ENCODE data around the gene STK24. TPM values are rescaled to one million over a fixed set of nuclear protein-coding genes. Genes with fewer than 3 reads are reported as not detected.
A peak's percentile ranks its signal among the peaks of the same experiment; 100 is the strongest.

STK24 gene
- total RNA-seq, 1 donor from 2014 or later, result 168 TPM

GRCh38 chr13:98462241-98462882 lies 114.5 kb downstream of the STK24 start:
- DNase-seq (ENCODE audit: low read depth), result no peak
- no peak for TF ChIP-seq CTCF (IDR thresholded peaks at IDR 0.05; ENCODE audit: insufficient read depth, low read length, severe bottlenecking)
- peak; percentile 55 for FAIRE-seq
- Histone ChIP-seq H3K4me3 (ENCODE audit: low read depth, low read length) (no peak overlapping the region), H3K27me3 (ENCODE audit: control insufficient read depth, insufficient read depth, low read length) (no peaks in the 10 kb centered on the region), H3K36me3 (ENCODE audit: control insufficient read depth, insufficient read depth, low read length) (peaks cover 55% of the 10 kb centered on the region)

GRCh38 chr13:98461486-98462240 lies 115.2 kb downstream of the STK24 start:
- peaks cover 58% of the 10 kb centered on the region for H3K36me3 ChIP-seq (ENCODE audit: control insufficient read depth, insufficient read depth, low read length)
- FAIRE-seq (no peak), DNase-seq (ENCODE audit: low read depth) (no peak)
- H3K27me3 ChIP-seq (ENCODE audit: control insufficient read depth, insufficient read depth, low read length), result no peaks in the 10 kb centered on the region
- no peak for TF ChIP-seq CTCF (IDR thresholded peaks at IDR 0.05; ENCODE audit: insufficient read depth, low read length, severe bottlenecking)
- H3K4me3 ChIP-seq (ENCODE audit: low read depth, low read length), result no peak overlapping the region

GRCh38 chr13:98460516-98460915 lies 116.4 kb downstream of the STK24 start:
- no peak overlapping the region for H3K4me3 ChIP-seq (ENCODE audit: low read depth, low read length)
- FAIRE-seq, result peak; percentile 66
- TF ChIP-seq CTCF (IDR thresholded peaks at IDR 0.05; ENCODE audit: insufficient read depth, low read length, severe bottlenecking), result no peak
- DNase-seq (ENCODE audit: low read depth), result no peak
- peaks cover 56% of the 10 kb centered on the region for H3K36me3 ChIP-seq (ENCODE audit: control insufficient read depth, insufficient read depth, low read length)
- H3K27me3 ChIP-seq (ENCODE audit: control insufficient read depth, insufficient read depth, low read length), result no peaks in the 10 kb centered on the region

- no peak for FAIRE-seq
- no peak for DNase-seq (ENCODE audit: low read depth)
- no peak overlapping the region for H3K4me3 ChIP-seq (ENCODE audit: low read depth, low read length)
- H3K36me3 ChIP-seq (ENCODE audit: control insufficient read depth, insufficient read depth, low read length), result peaks cover 55% of the 10 kb centered on the region
- no peak for TF ChIP-seq CTCF (IDR thresholded peaks at IDR 0.05; ENCODE audit: insufficient read depth, low read length, severe bottlenecking)
- H3K27me3 ChIP-seq (ENCODE audit: control insufficient read depth, insufficient read depth, low read length), result no peaks in the 10 kb centered on the region
Observed at GRCh38 chr13:98459721-98460370, 117.1 kb downstream of the STK24 start.

GRCh38 chr13:98459171-98459681 lies 117.7 kb downstream of the STK24 start:
- H3K4me3 ChIP-seq (ENCODE audit: low read depth, low read length), result no peak overlapping the region
- no peak for TF ChIP-seq CTCF (IDR thresholded peaks at IDR 0.05; ENCODE audit: insufficient read depth, low read length, severe bottlenecking)
- DNase-seq (ENCODE audit: low read depth) (no peak), FAIRE-seq (no peak)
- no peaks in the 10 kb centered on the region for H3K27me3 ChIP-seq (ENCODE audit: control insufficient read depth, insufficient read depth, low read length)
- H3K36me3 ChIP-seq (ENCODE audit: control insufficient read depth, insufficient read depth, low read length), result peaks cover 57% of the 10 kb centered on the region
